Aorta (tissue), 5 donors: ENCODE data around the gene DSCAM. TPM values are rescaled to one million over a fixed set of nuclear protein-coding genes. Genes with fewer than 3 reads are reported as not detected.

Source experiments
- ATAC-seq: fragments of 200-7000 bp; cut with Tn5 transposase; one replicate; pipeline ENCODE4 v1.9.1; 2022; ENCODE audit warnings: moderate library complexity; ENCODE audit not compliant: low FRiP score
- DNase-seq, 2 donors: peaks; one replicate each; pipeline ENCODE4 v3.0.0-alpha.2; 2020
- H3K27ac ChIP-seq, 2 donors: one replicate each; pipeline ENCODE4 v1.5.1; 2013; ENCODE audit warnings: low read length in 2 of 2, mild to moderate bottlenecking in 2 of 2, moderate library complexity in 2 of 2, control low read depth in 1 of 2, inconsistent platforms in 1 of 2, low read depth in 1 of 2
- H3K27me3 ChIP-seq, 2 donors: one replicate each; pipeline ENCODE4 v1.6.1; 2013; ENCODE audit warnings: control low read depth in 1 of 2, low read length in 1 of 2, mild to moderate bottlenecking in 1 of 2, moderate library complexity in 1 of 2; ENCODE audit not compliant: insufficient read depth in 2 of 2, control insufficient read depth in 1 of 2
- H3K36me3 ChIP-seq, 2 donors: one replicate each; pipeline ENCODE4 v1.6.1; 2013; ENCODE audit warnings: control low read depth in 1 of 2, low read length in 1 of 2, mild to moderate bottlenecking in 1 of 2; ENCODE audit not compliant: insufficient read depth in 2 of 2, control insufficient read depth in 1 of 2
- H3K4me1 ChIP-seq, 2 donors: one replicate each; pipeline ENCODE4 v1.6.1; 2013; ENCODE audit warnings: low read length in 2 of 2, control low read depth in 1 of 2, mild to moderate bottlenecking in 1 of 2, moderate library complexity in 1 of 2; ENCODE audit not compliant: insufficient read depth in 2 of 2, control insufficient read depth in 1 of 2
- H3K4me3 ChIP-seq, 2 donors: one replicate each; pipeline ENCODE4 v1.5.1; 2013; ENCODE audit warnings: low read length in 2 of 2, control low read depth in 1 of 2, mild to moderate bottlenecking in 1 of 2
- H3K9me3 ChIP-seq: one replicate; pipeline ENCODE4 v1.6.1; 2013; ENCODE audit warnings: mild to moderate bottlenecking, low read length; ENCODE audit not compliant: control insufficient read depth
- WGBS, 2 donors: extraction: QIAGEN DNeasy Blood & Tissue Kit; methylation state at CpG; one replicate each; pipeline ENCODE4 v1.1.7; 2013; 5-methylcytosine and 5-hydroxymethylcytosine counted together
- intact Hi-C, 2 donors: fragments of 100-400 bp; cut with DNase I; formaldehyde crosslinking; loops; one replicate each; pipeline versions ENCODE4 v1.14.2 to v1.15.0; 2022
- polyA plus RNA-seq, 2 donors: library from polyadenylated mRNA; stranded (reverse); fragments of 200-250 nt; gene quantifications; one replicate each; pipeline ENCODE4 v1.2.3, GENCODE V29; 2013
- total RNA-seq, 2 donors: library from RNA; stranded (reverse); fragmentation: NEBNext Ultra II Directional; extraction: Animal tissue kit (Norgen Biotek cat#: 25700); gene quantifications; one replicate each; pipeline ENCODE4 v1.2.1, GENCODE V29; 2021
- donor health status: healthy with polysubstance abuse.
- donor health status: Bipolar disorder and iron deficiency.
- donor health status: DM: no; HTN: no; CAD: no.
- donor health status: DM: no; HTN: no; CAD: no.
- donor health status: DM: yes; HTN: yes; CAD: no.

Gene DSCAM
- total and polyA plus RNA-seq, 4 donors: not detected

DNA sequence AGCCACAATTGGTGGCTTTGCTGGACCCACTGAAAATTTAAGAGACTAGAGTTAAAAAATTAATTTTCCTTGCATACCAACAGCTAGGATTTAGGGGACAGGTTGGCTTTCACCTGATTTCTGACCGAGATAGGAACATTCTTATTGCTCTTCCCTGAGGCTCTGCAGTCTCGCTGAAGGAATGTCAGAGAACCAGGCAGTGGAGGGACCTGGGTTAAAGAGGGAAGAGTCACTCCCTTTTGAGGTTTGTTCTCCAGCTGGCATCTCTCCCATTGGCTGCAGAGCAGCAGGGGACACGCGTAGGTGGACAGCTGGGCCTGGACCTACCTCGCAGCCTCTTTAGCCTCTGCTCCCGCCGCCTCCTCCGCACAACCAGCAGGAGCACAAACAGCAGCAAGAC lies 772.2 kb downstream of the DSCAM start:
- Histone ChIP-seq H3K36me3 (no peaks in the 10 kb centered on the region), H3K9me3 (no peaks in the 10 kb centered on the region), H3K4me3 (no peak overlapping the region), H3K27ac (no peak overlapping the region), H3K4me1 (no peaks in the 10 kb centered on the region), H3K27me3 (no peaks in the 10 kb centered on the region)
- WGBS, 2 donors: 83 to 88% methylated on average over 8 of the region's 8 CpGs
- ATAC-seq (no peak), DNase-seq (no peak)
- intact Hi-C loops: no loop called here

DNA sequence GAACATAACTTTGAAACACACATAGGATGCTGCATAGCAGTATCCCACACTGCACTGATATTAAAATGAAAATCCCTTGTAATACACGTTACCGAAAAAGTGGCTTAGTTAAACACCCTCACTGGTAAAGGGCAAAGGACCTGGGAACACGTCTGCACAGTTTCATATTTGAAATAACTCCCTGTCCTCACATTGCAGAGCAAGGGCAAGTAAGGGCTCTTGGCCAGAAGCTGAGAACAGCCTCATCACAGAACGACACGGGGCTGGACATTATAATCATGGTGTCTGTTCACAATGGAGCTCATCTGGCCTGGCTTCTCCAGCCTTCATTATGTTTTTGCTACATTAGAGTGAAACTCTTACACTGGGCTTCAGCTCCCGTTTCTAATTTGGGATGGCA lies 772.8 kb downstream of the DSCAM start:
- WGBS, 2 donors: 6 to 9% methylated on average over 6 of the region's 6 CpGs
- Histone ChIP-seq H3K4me1 (no peaks in the 10 kb centered on the region), H3K9me3 (no peaks in the 10 kb centered on the region), H3K27me3 (no peaks in the 10 kb centered on the region), H3K4me3 (no peak overlapping the region), H3K27ac (no peak overlapping the region), H3K36me3 (no peaks in the 10 kb centered on the region)
- intact Hi-C loops: no loop called here
- DNase-seq (no peak), ATAC-seq (no peak)

GRCh38 chr21:40073642-40074041 lies 773.3 kb downstream of the DSCAM start:
- no peak for DNase-seq
- Histone ChIP-seq H3K27ac (no peak overlapping the region), H3K27me3 (no peaks in the 10 kb centered on the region), H3K4me1 (no peaks in the 10 kb centered on the region), H3K9me3 (no peaks in the 10 kb centered on the region), H3K4me3 (no peak overlapping the region), H3K36me3 (no peaks in the 10 kb centered on the region)
- WGBS, 2 donors: 94 to 95% methylated on average over 5 of the region's 5 CpGs
- ATAC-seq: no peak
- intact Hi-C loops: no loop called here

GRCh38 chr21:40070871-40071270 lies 776.1 kb downstream of the DSCAM start:
- Histone ChIP-seq H3K27ac (no peak overlapping the region), H3K9me3 (no peaks in the 10 kb centered on the region), H3K36me3 (no peaks in the 10 kb centered on the region), H3K4me3 (no peak overlapping the region), H3K27me3 (no peaks in the 10 kb centered on the region), H3K4me1 (no peaks in the 10 kb centered on the region)
- intact Hi-C loops: no loop called here
- ATAC-seq (no peak), DNase-seq (no peak)
- 94 to 98% methylated on average over 4 of the region's 4 CpGs for WGBS, 2 donors

GRCh38 chr21:40067751-40068150 lies 779.2 kb downstream of the DSCAM start:
- Histone ChIP-seq H3K4me3 (no peak overlapping the region), H3K27me3 (no peaks in the 10 kb centered on the region), H3K4me1 (peaks cover 0 to 2% of the 10 kb centered on the region in 2 donors), H3K36me3 (no peaks in the 10 kb centered on the region), H3K9me3 (no peaks in the 10 kb centered on the region), H3K27ac (no peak overlapping the region)
- WGBS, 2 donors: 21% methylated on average over 4 of the region's 4 CpGs
- no peak for ATAC-seq
- intact Hi-C loops: no loop called here
- no peak for DNase-seq

DNA sequence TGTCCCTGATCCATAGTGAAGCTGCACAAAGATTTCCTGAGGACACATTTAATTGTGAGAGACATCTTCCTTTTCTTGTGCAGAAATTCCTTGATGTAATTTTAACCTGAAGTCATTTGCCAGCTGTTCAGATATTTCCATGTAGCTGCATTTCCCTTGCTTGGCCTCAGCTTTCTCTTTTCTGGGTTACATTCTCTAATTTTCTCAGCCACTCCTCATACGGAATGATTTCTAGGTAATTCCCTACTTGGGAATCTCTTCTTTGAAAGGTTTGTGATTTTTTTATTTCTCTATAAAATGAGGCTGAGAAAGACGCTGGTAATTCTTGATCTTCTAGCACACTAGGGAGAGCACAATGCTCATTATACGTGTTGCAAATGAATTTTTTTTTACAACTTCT lies 780.7 kb downstream of the DSCAM start:
- intact Hi-C loops: no loop called here
- H3K36me3 ChIP-seq: no peaks in the 10 kb centered on the region
- no peak for ATAC-seq
- no peaks in the 10 kb centered on the region for H3K9me3 ChIP-seq
- no peak overlapping the region for H3K27ac ChIP-seq
- peaks cover 0 to 2% of the 10 kb centered on the region in 2 donors for H3K4me1 ChIP-seq
- 81 to 85% methylated on average over 3 of the region's 3 CpGs for WGBS, 2 donors
- no peaks in the 10 kb centered on the region for H3K27me3 ChIP-seq
- H3K4me3 ChIP-seq: no peak overlapping the region
- DNase-seq: no peak

DNA sequence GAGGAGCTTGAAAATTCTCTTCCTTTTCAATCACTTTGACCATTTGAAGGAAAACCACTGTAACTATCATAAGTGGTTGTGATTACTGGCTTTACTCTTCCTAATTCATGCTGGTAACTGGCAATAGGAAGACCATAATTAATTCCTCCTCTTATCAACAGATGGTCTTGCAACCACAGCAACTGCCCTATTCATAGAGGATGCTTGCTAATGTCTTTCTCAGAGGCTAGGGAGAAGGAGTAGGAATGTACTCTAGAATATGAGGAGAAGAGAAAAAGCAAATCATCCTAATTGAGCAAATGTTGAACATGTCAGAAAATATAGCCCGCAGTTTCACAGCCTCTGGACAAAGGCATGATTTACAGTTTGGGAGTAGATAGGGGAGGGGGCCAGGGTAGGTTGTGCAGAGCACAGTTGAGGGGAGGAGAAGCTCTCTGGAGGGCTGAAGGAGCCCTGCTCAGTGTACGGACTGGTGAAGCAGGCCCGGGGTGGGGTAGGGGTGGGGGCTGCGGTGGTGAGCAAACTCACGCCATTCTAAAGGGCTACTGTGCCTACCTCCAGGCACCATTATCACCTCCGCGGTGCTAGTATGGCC lies 786.8 kb downstream of the DSCAM start:
- no peak for ATAC-seq
- H3K4me3 ChIP-seq: no peak overlapping the region
- H3K4me1 ChIP-seq: peaks cover 0 to 2% of the 10 kb centered on the region in 2 donors
- no peaks in the 10 kb centered on the region for H3K27me3 ChIP-seq
- intact Hi-C loops: no loop called here
- DNase-seq: no peak
- H3K36me3 ChIP-seq: no peaks in the 10 kb centered on the region
- 87 to 89% methylated on average over 7 of the region's 7 CpGs for WGBS, 2 donors
- H3K27ac ChIP-seq: no peak overlapping the region
- H3K9me3 ChIP-seq: no peaks in the 10 kb centered on the region

DNA sequence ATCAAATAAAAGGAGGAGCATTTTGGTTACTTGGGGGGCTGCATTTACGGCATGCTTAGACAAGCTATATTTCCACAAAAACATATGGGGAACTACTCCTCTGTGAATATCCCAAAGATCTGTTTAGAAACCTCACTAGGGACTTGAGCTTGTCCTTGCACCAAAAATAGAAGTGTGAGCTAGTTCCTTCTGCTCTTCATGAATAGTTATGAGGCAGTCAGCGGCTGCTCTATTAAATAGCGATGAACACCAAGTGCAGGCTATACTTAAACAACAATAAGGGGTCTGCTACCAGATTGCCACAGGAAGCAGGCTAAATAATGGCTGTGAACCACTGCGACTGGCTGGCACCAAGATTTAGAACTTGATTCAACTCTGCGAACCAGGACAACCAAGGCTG lies 789.6 kb downstream of the DSCAM start:
- Histone ChIP-seq H3K4me3 (no peak overlapping the region), H3K27me3 (no peaks in the 10 kb centered on the region), H3K9me3 (no peaks in the 10 kb centered on the region), H3K4me1 (peaks cover 0 to 5% of the 10 kb centered on the region in 2 donors), H3K36me3 (no peaks in the 10 kb centered on the region), H3K27ac (no peak overlapping the region)
- no peak for DNase-seq
- intact Hi-C loops: no loop called here
- no peak for ATAC-seq
- WGBS, 2 donors: 83 to 85% methylated on average over 5 of the region's 5 CpGs

DNA sequence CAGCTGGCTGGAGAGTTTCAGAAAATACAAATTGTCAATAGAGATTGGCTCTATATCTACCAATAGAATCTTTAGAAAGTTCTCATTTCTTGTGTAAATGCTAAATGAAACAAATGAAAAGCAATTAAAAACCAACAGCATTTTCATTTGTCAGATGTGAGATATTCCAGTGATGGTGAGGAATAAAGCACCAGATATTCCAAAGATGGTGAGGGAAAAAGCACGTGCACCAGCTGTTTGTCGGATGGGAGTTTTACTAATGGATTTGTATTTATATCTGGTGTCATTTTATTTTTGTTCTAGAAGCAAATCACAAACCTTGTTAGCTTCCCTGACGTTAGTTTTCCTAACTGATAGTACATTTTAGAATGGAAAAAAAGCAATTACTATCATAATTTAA lies 790.9 kb downstream of the DSCAM start:
- no peaks in the 10 kb centered on the region for H3K9me3 ChIP-seq
- intact Hi-C loops: no loop called here
- H3K27me3 ChIP-seq: no peaks in the 10 kb centered on the region
- H3K4me1 ChIP-seq: peaks cover 3 to 5% of the 10 kb centered on the region in 2 donors
- DNase-seq (no peak), ATAC-seq (no peak)
- H3K36me3 ChIP-seq: no peaks in the 10 kb centered on the region
- H3K27ac ChIP-seq: no peak overlapping the region
- 92 to 93% methylated on average over 3 of the region's 3 CpGs for WGBS, 2 donors
- H3K4me3 ChIP-seq: no peak overlapping the region
